ENCODE results near the gene BMP8A.
"Not testable (repeated sequence)": the region's sequence is repeated elsewhere in the genome, so short reads cannot be mapped to it uniquely, and the experiment has no call there.

BMP8A gene

GRCh38 chr1:39527190-39527579 lies 35.7 kb downstream of the BMP8A start:
- DNase-seq (ENCODE audit: low read depth), result not testable (repeated sequence)

- DNase-seq (ENCODE audit: low read depth), result no peak
Observed at GRCh38 chr1:39528082-39528481, 36.6 kb downstream of the BMP8A start.

- DNase-seq (ENCODE audit: low read depth), result no peak
Observed at GRCh38 chr1:39529901-39530535, 38.6 kb downstream of the BMP8A start.

GRCh38 chr1:39531526-39531925 lies 40.1 kb downstream of the BMP8A start:
- no peak for DNase-seq (ENCODE audit: low read depth)

- DNase-seq (ENCODE audit: low read depth), result no peak
Observed at GRCh38 chr1:39533442-39533841, 42.0 kb downstream of the BMP8A start.

GRCh38 chr1:39538531-39539251 lies 47.3 kb downstream of the BMP8A start:
- DNase-seq (ENCODE audit: low read depth), result no peak

- DNase-seq (ENCODE audit: low read depth), result no peak
Observed at GRCh38 chr1:39539252-39539790, 47.9 kb downstream of the BMP8A start.

- DNase-seq (ENCODE audit: low read depth), result no peak
Observed at GRCh38 chr1:39540504-39541031, 49.1 kb downstream of the BMP8A start.

GRCh38 chr1:39542924-39543323 lies 51.5 kb downstream of the BMP8A start:
- DNase-seq (ENCODE audit: low read depth), result no peak

- no peak for DNase-seq (ENCODE audit: low read depth)
Observed at GRCh38 chr1:39544327-39544726, 52.9 kb downstream of the BMP8A start.

GRCh38 chr1:39545531-39545930 lies 54.1 kb downstream of the BMP8A start:
- no peak for DNase-seq (ENCODE audit: low read depth)

GRCh38 chr1:39554277-39554676 lies 62.8 kb downstream of the BMP8A start:
- DNase-seq (ENCODE audit: low read depth), result no peak

- DNase-seq (ENCODE audit: low read depth), result no peak
Observed at GRCh38 chr1:39561279-39561678, 69.8 kb downstream of the BMP8A start.

- DNase-seq (ENCODE audit: low read depth), result no peak
Observed at GRCh38 chr1:39562886-39563285, 71.5 kb downstream of the BMP8A start.

GRCh38 chr1:39563669-39564068 lies 72.2 kb downstream of the BMP8A start:
- DNase-seq (ENCODE audit: low read depth), result no peak

GRCh38 chr1:39564340-39564739 lies 72.9 kb downstream of the BMP8A start:
- no peak for DNase-seq (ENCODE audit: low read depth)

- DNase-seq (ENCODE audit: low read depth), result no peak
Observed at GRCh38 chr1:39564941-39565340, 73.5 kb downstream of the BMP8A start.

- DNase-seq (ENCODE audit: low read depth), result no peak
Observed at GRCh38 chr1:39566441-39567137, 75.2 kb downstream of the BMP8A start.

- DNase-seq (ENCODE audit: low read depth), result no peak
Observed at GRCh38 chr1:39567302-39567701, 75.9 kb downstream of the BMP8A start.

- DNase-seq (ENCODE audit: low read depth), result no peak
Observed at GRCh38 chr1:39568208-39568607, 76.8 kb downstream of the BMP8A start.

- no peak for DNase-seq (ENCODE audit: low read depth)
Observed at GRCh38 chr1:39569034-39569433, 77.6 kb downstream of the BMP8A start.

- no peak for DNase-seq (ENCODE audit: low read depth)
Observed at GRCh38 chr1:39570477-39571177, 79.2 kb downstream of the BMP8A start.

Measured in activated T-cell treated with anti-CD3 and anti-CD28 coated beads for 24 hours (primary cell).